HG02884 (cell line): ENCODE data around the gene HIP1R.

Source experiments
- ATAC-seq: cut with Tn5 transposase; IDR thresholded peaks from one replicate; pipeline ENCODE4 v1.9.1; 2021; ENCODE audit warnings: mild to moderate bottlenecking, moderate library complexity; ENCODE audit not compliant: unreplicated experiment

Gene HIP1R

GRCh38 chr12:122860040-122860853, 25.0 kb downstream of the HIP1R start:
- no peak for ATAC-seq

GRCh38 chr12:122860854-122861586, 25.8 kb downstream of the HIP1R start:
- ATAC-seq, result no peak

GRCh38 chr12:122861587-122861970, 26.3 kb downstream of the HIP1R start:
- no peak for ATAC-seq

GRCh38 chr12:122862110-122862634, 26.9 kb downstream of the HIP1R start:
- no peak for ATAC-seq

- no peak for ATAC-seq
Measured at GRCh38 chr12:122862872-122863701, 27.8 kb downstream of the HIP1R start.

GRCh38 chr12:122864894-122865253, 29.6 kb downstream of the HIP1R start:
- ATAC-seq, result no peak

- ATAC-seq, result no peak
Measured at GRCh38 chr12:122865268-122866231, 30.3 kb downstream of the HIP1R start.

- no peak for ATAC-seq
Measured at GRCh38 chr12:122866379-122866778, 31.1 kb downstream of the HIP1R start.

- ATAC-seq, result no peak
Measured at GRCh38 chr12:122866950-122867607, 31.8 kb downstream of the HIP1R start.

GRCh38 chr12:122867691-122868461, 32.6 kb downstream of the HIP1R start:
- no peak for ATAC-seq

GRCh38 chr12:122868471-122869177, 33.4 kb downstream of the HIP1R start:
- no peak for ATAC-seq

- ATAC-seq, result no peak
Measured at GRCh38 chr12:122869207-122869973, 34.1 kb downstream of the HIP1R start.

GRCh38 chr12:122870163-122870842, 35.0 kb downstream of the HIP1R start:
- no peak for ATAC-seq

GRCh38 chr12:122870867-122871664, 35.8 kb downstream of the HIP1R start:
- ATAC-seq, result no peak

GRCh38 chr12:122871851-122872780, 36.9 kb downstream of the HIP1R start:
- peak; percentile 49 for ATAC-seq
